Measurements from ENCODE around the gene DAG1. TPM values are rescaled to one million over a fixed set of nuclear protein-coding genes. Genes with fewer than 3 reads are reported as not detected.

DAG1 gene
- total RNA-seq, 2 experiments from 2014 or later = 10.8 to 14.4 TPM

- Mint-ChIP-seq H3K4me1 (ENCODE audit: low read depth) (peaks cover 8% of the 10 kb centered on the region), H3K36me3 (ENCODE audit: low read depth) (peaks cover 11% of the 10 kb centered on the region), H3K9me3 (no peaks in the 10 kb centered on the region), H3K27me3 (no peaks in the 10 kb centered on the region), H3K27ac (no peak overlapping the region), H3K4me3 (no peak overlapping the region)
- POLR2A ChIA-PET = interaction anchor here (0.6 kb wide), 1 partner anchor 10 kb away, joined by 3 read pairs; no protein-coding TSS in a partner anchor
- no peak for TF ChIP-seq CTCF (IDR thresholded peaks at IDR 0.05)
- intact Hi-C loops (cut with micrococcal nuclease) = no loop called here
- no peak for DNase-seq
- ATAC-seq = no peak
- CTCF ChIA-PET = interaction anchor here (0.6 kb wide), 1 partner anchor 127 kb away, joined by 3 read pairs; no protein-coding TSS in a partner anchor
These were observed 12.7 kb downstream of the DAG1 start for GRCh38 chr3:49482766-49483165.

- Mint-ChIP-seq H3K9me3 (no peaks in the 10 kb centered on the region), H3K36me3 (ENCODE audit: low read depth) (peaks cover 12% of the 10 kb centered on the region), H3K27ac (no peak overlapping the region), H3K27me3 (no peaks in the 10 kb centered on the region), H3K4me1 (ENCODE audit: low read depth) (peaks cover 8% of the 10 kb centered on the region), H3K4me3 (no peak overlapping the region)
- TF ChIP-seq CTCF (IDR thresholded peaks at IDR 0.05) = no peak
- no peak for DNase-seq
- ChIA-PET CTCF (interaction anchor here (1.2 kb wide), 1 partner anchor 15 kb away, joined by 3 read pairs; no protein-coding TSS in a partner anchor), POLR2A (interaction anchor here (0.7 kb wide), 1 partner anchor 10 kb away, joined by 3 read pairs; no protein-coding TSS in a partner anchor)
- intact Hi-C loops (cut with micrococcal nuclease) = no loop called here
- ATAC-seq = no peak
These were observed 14.4 kb downstream of the DAG1 start for GRCh38 chr3:49484471-49484870.

GRCh38 chr3:49489247-49489646 lies 19.2 kb downstream of the DAG1 start:
- Mint-ChIP-seq H3K9me3 (no peaks in the 10 kb centered on the region), H3K27ac (no peak overlapping the region), H3K27me3 (no peaks in the 10 kb centered on the region), H3K36me3 (ENCODE audit: low read depth) (peaks cover 8% of the 10 kb centered on the region), H3K4me3 (no peak overlapping the region), H3K4me1 (ENCODE audit: low read depth) (peaks cover 13% of the 10 kb centered on the region)
- DNase-seq (no peak), ATAC-seq (no peak)
- no peak for TF ChIP-seq CTCF (IDR thresholded peaks at IDR 0.05)
- ChIA-PET CTCF (no interaction called here), POLR2A (no interaction called here)
- intact Hi-C loops (cut with micrococcal nuclease) = no loop called here

GRCh38 chr3:49492969-49493368 lies 22.9 kb downstream of the DAG1 start:
- ChIA-PET POLR2A (interaction anchor here (1.0 kb wide), 1 partner anchor 10 kb away, joined by 3 read pairs; no protein-coding TSS in a partner anchor), CTCF (interaction anchor here (1.4 kb wide), 1 partner anchor 47 kb away, joined by 4 read pairs; no protein-coding TSS in a partner anchor)
- Mint-ChIP-seq H3K36me3 (ENCODE audit: low read depth) (peaks cover 4% of the 10 kb centered on the region), H3K9me3 (no peaks in the 10 kb centered on the region), H3K4me1 (ENCODE audit: low read depth) (peaks cover 12% of the 10 kb centered on the region), H3K4me3 (no peak overlapping the region), H3K27ac (no peak overlapping the region), H3K27me3 (no peaks in the 10 kb centered on the region)
- intact Hi-C loops (cut with micrococcal nuclease) = no loop called here
- no peak for TF ChIP-seq CTCF (IDR thresholded peaks at IDR 0.05)
- ATAC-seq (no peak), DNase-seq (no peak)

GRCh38 chr3:49493901-49494300 lies 23.8 kb downstream of the DAG1 start:
- ATAC-seq = no peak
- intact Hi-C loops (cut with micrococcal nuclease) = no loop called here
- Mint-ChIP-seq H3K4me3 (no peak overlapping the region), H3K9me3 (no peaks in the 10 kb centered on the region), H3K4me1 (ENCODE audit: low read depth) (peaks cover 14% of the 10 kb centered on the region), H3K27ac (no peak overlapping the region), H3K27me3 (no peaks in the 10 kb centered on the region), H3K36me3 (ENCODE audit: low read depth) (peaks cover 7% of the 10 kb centered on the region)
- DNase-seq = no peak
- POLR2A ChIA-PET = interaction anchor here (0.9 kb wide), 2 partner anchors 9 to 10 kb away, joined by 3 read pairs; no protein-coding TSS in a partner anchor
- no peak for TF ChIP-seq CTCF (IDR thresholded peaks at IDR 0.05)
- CTCF ChIA-PET = interaction anchor here (1.4 kb wide), 1 partner anchor 46 kb away, joined by 4 read pairs; no protein-coding TSS in a partner anchor

All from activated CD8-positive, alpha-beta T cell treated with anti-CD3 and anti-CD28 coated beads for 36 hours (primary cell).